ENCODE measurements around the gene MBNL3.

The MBNL3 gene

GRCh38 chrX:132423323-132423722 lies 65.5 kb downstream of the MBNL3 start:
- TF ChIP-seq CTCF (IDR thresholded peaks at IDR 0.05; ENCODE audit: low read depth, low read length): no peak

GRCh38 chrX:132415012-132415411 lies 73.8 kb downstream of the MBNL3 start:
- TF ChIP-seq CTCF (IDR thresholded peaks at IDR 0.05; ENCODE audit: low read depth, low read length): no peak
- no peak overlapping the region for H3K4me3 ChIP-seq (ENCODE audit: low read depth, low read length)

More at GRCh38 chrX:132423323-132423722, 65.5 kb downstream of the MBNL3 start:
- no peak overlapping the region for H3K4me3 ChIP-seq (ENCODE audit: low read depth, low read length)

- no peak for TF ChIP-seq CTCF (IDR thresholded peaks at IDR 0.05; ENCODE audit: low read depth, low read length)
- H3K4me3 ChIP-seq (ENCODE audit: low read depth, low read length): no peak overlapping the region
Observed at GRCh38 chrX:132414404-132414803, 74.4 kb downstream of the MBNL3 start.

- H3K4me3 ChIP-seq (ENCODE audit: low read depth, low read length): no peak overlapping the region
- no peak for TF ChIP-seq CTCF (IDR thresholded peaks at IDR 0.05; ENCODE audit: low read depth, low read length)
Observed at GRCh38 chrX:132413459-132413858, 75.4 kb downstream of the MBNL3 start.

GRCh38 chrX:132412208-132412607 lies 76.6 kb downstream of the MBNL3 start:
- TF ChIP-seq CTCF (IDR thresholded peaks at IDR 0.05; ENCODE audit: low read depth, low read length): no peak
- H3K4me3 ChIP-seq (ENCODE audit: low read depth, low read length): no peak overlapping the region

GRCh38 chrX:132411310-132411977 lies 77.4 kb downstream of the MBNL3 start:
- H3K4me3 ChIP-seq (ENCODE audit: low read depth, low read length): no peak overlapping the region
- no peak for TF ChIP-seq CTCF (IDR thresholded peaks at IDR 0.05; ENCODE audit: low read depth, low read length)

GRCh38 chrX:132409780-132410556 lies 78.9 kb downstream of the MBNL3 start:
- H3K4me3 ChIP-seq (ENCODE audit: low read depth, low read length): no peak overlapping the region
- TF ChIP-seq CTCF (IDR thresholded peaks at IDR 0.05; ENCODE audit: low read depth, low read length): no peak
